Kidney tubule cell (primary cell): ENCODE results near the gene CHCHD3.
A peak's percentile ranks its signal among the peaks of the same experiment; 100 is the strongest.
"Not testable (repeated sequence)": the region's sequence is repeated elsewhere in the genome, so short reads cannot be mapped to it uniquely, and the experiment has no call there.

Experiments
- DNase-seq: peaks from one replicate; pipeline ENCODE4 v3.0.0-alpha.2; 2018; ENCODE audit warnings: low spot score

Gene CHCHD3

DNA sequence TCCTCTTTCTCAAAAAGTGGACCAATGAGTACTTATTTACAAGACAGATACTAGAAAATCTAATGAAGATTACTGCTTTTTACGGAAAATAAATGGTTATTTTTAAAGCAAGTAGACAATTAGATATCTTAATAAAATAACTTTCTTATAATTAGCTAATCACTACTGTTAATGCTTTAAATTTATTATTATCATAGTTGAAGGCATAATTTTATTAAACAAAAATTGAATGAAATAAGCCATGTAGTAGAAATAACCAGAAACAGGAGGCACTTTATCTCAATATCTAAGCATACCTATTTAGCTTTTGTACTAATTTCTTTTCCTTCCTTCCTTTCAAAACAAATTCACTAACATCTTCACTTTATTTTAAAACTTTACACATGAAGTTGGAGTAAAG lies 134.9 kb downstream of the CHCHD3 start:
- no peak for DNase-seq

- no peak for DNase-seq
Measured at GRCh38 chr7:132944774-132945173, 137.1 kb downstream of the CHCHD3 start.

DNA sequence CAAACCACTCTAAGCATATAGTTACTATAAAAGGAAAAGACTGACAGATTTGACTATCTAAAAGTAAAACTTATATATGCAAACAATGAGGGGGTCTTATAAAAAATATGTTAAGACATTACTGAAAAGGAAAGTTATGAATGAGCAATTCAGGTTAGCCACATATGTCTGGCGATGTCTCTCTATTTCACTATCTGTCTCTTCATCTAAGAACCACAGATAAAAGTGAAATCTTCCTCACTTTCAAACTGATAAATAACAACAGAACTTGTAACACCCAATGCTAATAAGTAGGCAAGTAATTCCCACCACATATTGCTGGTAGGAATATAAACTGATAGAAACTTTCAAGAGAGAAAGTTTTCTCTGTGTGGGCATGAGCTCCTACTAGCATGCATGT lies 138.2 kb downstream of the CHCHD3 start:
- DNase-seq: no peak

DNA sequence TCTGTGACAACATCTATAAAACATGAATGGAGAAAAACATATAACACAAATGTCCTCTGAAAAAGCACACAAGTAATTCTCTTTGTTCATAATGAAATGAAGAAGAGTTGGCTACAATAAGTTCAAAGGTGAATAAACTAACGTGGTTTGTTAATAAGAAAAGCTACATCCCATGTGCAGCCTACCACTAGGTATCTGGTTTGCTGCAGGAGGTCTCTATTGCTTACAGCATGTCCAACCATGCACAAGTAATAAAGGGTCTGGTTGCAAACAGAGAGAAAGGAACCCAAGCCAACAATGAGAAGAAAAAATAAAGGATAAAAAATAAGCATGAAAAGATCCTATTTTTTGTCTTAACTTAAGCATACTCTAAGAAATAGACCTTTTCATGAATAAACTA lies 139.2 kb downstream of the CHCHD3 start:
- no peak for DNase-seq

- DNase-seq: no peak
Measured at GRCh38 chr7:132941905-132942304, 140.0 kb downstream of the CHCHD3 start.

DNA sequence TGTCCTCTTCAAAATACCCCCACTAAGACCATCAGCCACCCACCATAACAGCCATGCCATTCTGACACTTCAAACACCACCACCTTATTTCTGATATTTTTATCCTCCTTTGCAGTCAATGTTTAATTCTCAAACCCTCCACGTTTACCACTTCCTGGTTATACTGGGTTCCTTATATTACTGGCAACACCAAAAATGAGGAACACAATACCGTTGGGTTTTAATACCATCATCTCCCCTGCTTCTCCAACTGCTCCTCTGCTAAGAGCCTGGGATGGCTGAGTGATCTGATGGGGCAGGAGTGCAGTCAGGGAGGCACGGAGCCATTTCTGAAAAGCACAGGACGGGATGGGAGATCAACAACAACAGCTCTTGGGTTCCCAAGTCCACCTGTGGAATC lies 140.5 kb downstream of the CHCHD3 start:
- no peak for DNase-seq

- no peak for DNase-seq
Measured at GRCh38 chr7:132940084-132940483, 141.8 kb downstream of the CHCHD3 start.

- no peak for DNase-seq
Measured at GRCh38 chr7:132939495-132939894, 142.4 kb downstream of the CHCHD3 start.

- DNase-seq: no peak
Measured at GRCh38 chr7:132937286-132937685, 144.6 kb downstream of the CHCHD3 start.

GRCh38 chr7:132935608-132936007 lies 146.3 kb downstream of the CHCHD3 start:
- DNase-seq: no peak

- no peak for DNase-seq
Measured at GRCh38 chr7:132934017-132934416, 147.9 kb downstream of the CHCHD3 start.

GRCh38 chr7:132933072-132933458 lies 148.8 kb downstream of the CHCHD3 start:
- peak; percentile 7 for DNase-seq

- DNase-seq: no peak
Measured at GRCh38 chr7:132932296-132933071, 149.4 kb downstream of the CHCHD3 start.

- DNase-seq: no peak
Measured at GRCh38 chr7:132930881-132931280, 151.0 kb downstream of the CHCHD3 start.

GRCh38 chr7:132929944-132930343 lies 151.9 kb downstream of the CHCHD3 start:
- DNase-seq: not testable (repeated sequence)

- no peak for DNase-seq
Measured at GRCh38 chr7:132919771-132920170, 162.1 kb downstream of the CHCHD3 start.

DNA sequence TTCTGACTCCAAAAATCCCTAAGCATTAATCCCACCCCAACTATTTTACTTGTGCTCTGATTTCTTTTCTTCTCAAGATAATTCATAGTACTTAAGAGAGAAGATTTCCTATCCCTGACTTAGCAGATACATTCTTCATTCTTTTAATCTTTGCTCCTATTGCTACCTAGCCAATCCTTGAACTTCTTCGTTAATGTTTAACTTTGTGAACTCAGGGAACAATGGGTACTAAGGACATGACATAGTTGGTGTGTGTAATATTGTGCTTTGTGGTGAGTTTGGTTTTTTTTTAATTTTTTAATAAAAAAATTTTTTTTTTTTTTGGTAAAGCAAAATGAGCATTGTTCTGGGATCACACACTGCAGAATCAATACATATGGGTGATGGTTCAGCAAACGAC lies 166.2 kb downstream of the CHCHD3 start:
- DNase-seq: peak; percentile 65

GRCh38 chr7:132910657-132911056 lies 171.2 kb downstream of the CHCHD3 start:
- no peak for DNase-seq

- no peak for DNase-seq
Measured at GRCh38 chr7:132907380-132907940, 174.4 kb downstream of the CHCHD3 start.

- no peak for DNase-seq
Measured at GRCh38 chr7:132906193-132906835, 175.6 kb downstream of the CHCHD3 start.

GRCh38 chr7:132905136-132905535 lies 176.8 kb downstream of the CHCHD3 start:
- DNase-seq: not testable (repeated sequence)

- peak; percentile 75 for DNase-seq
Measured at GRCh38 chr7:132904209-132904608, 177.7 kb downstream of the CHCHD3 start.

DNA sequence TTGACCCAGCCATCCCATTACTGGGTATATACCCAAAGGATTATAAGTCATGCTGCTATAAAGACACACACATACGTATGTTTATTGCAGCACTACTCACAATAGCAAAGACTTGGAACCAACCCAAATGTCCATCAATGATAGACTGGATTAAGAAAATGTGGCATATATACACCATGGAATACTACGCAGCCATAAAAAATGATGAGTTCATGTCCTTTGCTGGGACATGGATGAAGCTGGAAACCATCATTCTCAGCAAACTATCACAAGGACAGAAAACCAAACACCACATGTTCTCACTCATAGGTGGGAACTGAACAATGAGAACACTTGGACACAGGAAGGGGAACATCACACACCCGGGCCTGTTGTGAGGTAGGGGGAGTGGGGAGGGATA lies 179.6 kb downstream of the CHCHD3 start:
- DNase-seq: not testable (repeated sequence)
